H1 (cell line): ENCODE measurements around the gene GLRB. TPM values are rescaled to one million over a fixed set of nuclear protein-coding genes. Genes with fewer than 3 reads are reported as not detected.

Experiments used
- CHD1 ChIP-seq: IDR thresholded peaks from 2 replicates; pipeline ENCODE4 v1.6.1; 2012; ENCODE audit warnings: low read depth, low read length, improper control_type of control experiment
- E2F6 ChIP-seq: IDR thresholded peaks from 2 replicates; pipeline ENCODE4 v1.6.1; 2012; ENCODE audit warnings: inconsistent platforms
- POU5F1 ChIP-seq: IDR thresholded peaks from 2 replicates; pipeline ENCODE4 v1.6.1; 2011; ENCODE audit warnings: low read depth, mild to moderate bottlenecking, low read length, moderate library complexity
- RAD21 ChIP-seq, 2 experiments: IDR thresholded peaks in 1 of 2; conservative IDR thresholded peaks in 1 of 2; 2 replicates each; pipeline ENCODE4 v1.6.1; 2011; ENCODE audit warnings: low read depth in 2 of 2, low read length in 2 of 2, improper control_type of control experiment in 1 of 2, inconsistent platforms in 1 of 2, mild to moderate bottlenecking in 1 of 2, moderate library complexity in 1 of 2
- SIN3A ChIP-seq, 2 experiments: IDR thresholded peaks in 1 of 2; conservative IDR thresholded peaks in 1 of 2; 2 replicates each; pipeline ENCODE4 v1.6.1; 2011 to 2012; ENCODE audit warnings: low read length in 2 of 2, improper control_type of control experiment in 1 of 2, low read depth in 1 of 2, mild to moderate bottlenecking in 1 of 2
- TCF12 ChIP-seq: IDR thresholded peaks from 2 replicates; pipeline ENCODE4 v1.6.1; 2011; ENCODE audit warnings: low read depth, mild to moderate bottlenecking, low read length
- polyA plus RNA-seq, 7 experiments: library from polyadenylated mRNA; depleted of rRNA in 3 of 7; stranded (reverse) in 5 of 7; unstranded in 2 of 7; fragments of >200 nt in 5 of 7; fragments of 200-250 nt in 2 of 7; gene quantifications; 1 replicate in 5 of 7; 2 replicates in 1 of 7; 4 replicates in 1 of 7; pipeline versions ENCODE4 v1.2.1 to v1.2.3, GENCODE V29; 2011 to 2013; ENCODE audit warnings: missing spikeins in 2 of 7, mixed read lengths in 2 of 7
- total RNA-seq: library from RNA; stranded (reverse); fragmentation: NEBNext Ultra II Directional; extraction: Animal tissue kit (Norgen Biotek cat#: 25700); gene quantifications from 2 replicates; pipeline ENCODE4 v1.2.1, GENCODE V29; 2021

GLRB gene
- total and polyA plus RNA-seq, 2 of the 8 experiments (the other 6 are each of a cell fraction or from before 2014, with no cell fraction given): 0.33 to 1.1 TPM

GRCh38 chr4:157043131-157043530 is 32.8 kb upstream of the GLRB start (continued):
- no peak for TF ChIP-seq POU5F1
- peak; percentile 39 to 43 for TF ChIP-seq RAD21 (IDR thresholded peaks at IDR 0.05 in 1 of 2, conservative IDR thresholded peaks at IDR 0.05 in 1 of 2; ENCODE audit: low read depth in 2 of 2, low read length in 2 of 2)
- no peak for TF ChIP-seq E2F6
- no peak for TF ChIP-seq SIN3A (conservative IDR thresholded peaks at IDR 0.05 in 1 of 2, IDR thresholded peaks at IDR 0.05 in 1 of 2; ENCODE audit: low read depth in 1 of 2, low read length in 2 of 2)
- no peak for TF ChIP-seq CHD1
- no peak for TF ChIP-seq TCF12
